HG03460 (cell line): ENCODE results near the gene FEZ2.
A peak's percentile ranks its signal among the peaks of the same experiment; 100 is the strongest.

Source experiments
- ATAC-seq: cut with Tn5 transposase; IDR thresholded peaks from one replicate; pipeline ENCODE4 v1.9.1; 2021; ENCODE audit not compliant: unreplicated experiment

The FEZ2 gene

DNA sequence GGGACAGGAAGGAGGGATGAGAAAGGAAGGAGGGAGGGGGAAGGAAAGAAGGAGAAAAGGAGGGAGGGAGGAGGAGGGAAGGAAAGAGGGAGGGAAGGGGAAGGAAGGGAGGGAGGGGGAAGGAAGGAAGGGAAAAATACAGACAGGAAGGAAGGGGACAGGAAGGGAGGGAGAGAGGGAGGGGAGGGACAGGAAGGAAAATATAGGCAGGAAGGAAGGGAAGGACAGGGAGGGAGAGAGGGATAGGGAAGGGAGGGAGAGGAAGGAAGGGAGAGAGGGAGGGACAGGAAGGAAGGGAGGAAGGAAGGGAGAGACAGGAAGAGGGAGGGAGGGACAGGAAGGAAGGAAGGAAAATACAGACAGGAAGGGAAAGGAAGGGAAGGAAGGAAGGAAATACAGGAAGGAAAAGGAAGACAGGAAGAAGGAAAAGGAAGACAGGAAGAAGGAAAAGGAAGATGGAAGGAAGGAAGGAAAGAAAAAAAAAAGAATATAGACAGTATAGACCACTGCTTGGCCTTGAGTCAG lies 63.6 kb downstream of the FEZ2 start:
- ATAC-seq: no peak

DNA sequence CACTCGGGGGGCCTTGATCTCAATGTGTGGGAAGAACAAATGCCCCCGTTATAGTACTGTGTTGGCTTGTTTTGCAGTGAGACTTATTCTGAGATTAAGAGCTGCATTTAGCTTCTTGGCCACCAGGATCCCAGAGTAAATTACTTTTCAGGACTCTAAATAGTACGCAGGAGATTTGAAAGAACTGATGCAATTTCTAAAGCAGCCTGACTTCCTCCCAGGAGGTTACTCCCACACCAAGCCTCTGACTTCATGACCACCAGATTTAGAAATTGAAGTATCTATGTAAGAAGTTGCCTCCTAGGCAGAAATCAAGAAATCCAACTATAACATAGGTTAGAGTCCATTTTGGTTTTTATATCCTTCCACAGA lies 67.0 kb downstream of the FEZ2 start:
- ATAC-seq: no peak

DNA sequence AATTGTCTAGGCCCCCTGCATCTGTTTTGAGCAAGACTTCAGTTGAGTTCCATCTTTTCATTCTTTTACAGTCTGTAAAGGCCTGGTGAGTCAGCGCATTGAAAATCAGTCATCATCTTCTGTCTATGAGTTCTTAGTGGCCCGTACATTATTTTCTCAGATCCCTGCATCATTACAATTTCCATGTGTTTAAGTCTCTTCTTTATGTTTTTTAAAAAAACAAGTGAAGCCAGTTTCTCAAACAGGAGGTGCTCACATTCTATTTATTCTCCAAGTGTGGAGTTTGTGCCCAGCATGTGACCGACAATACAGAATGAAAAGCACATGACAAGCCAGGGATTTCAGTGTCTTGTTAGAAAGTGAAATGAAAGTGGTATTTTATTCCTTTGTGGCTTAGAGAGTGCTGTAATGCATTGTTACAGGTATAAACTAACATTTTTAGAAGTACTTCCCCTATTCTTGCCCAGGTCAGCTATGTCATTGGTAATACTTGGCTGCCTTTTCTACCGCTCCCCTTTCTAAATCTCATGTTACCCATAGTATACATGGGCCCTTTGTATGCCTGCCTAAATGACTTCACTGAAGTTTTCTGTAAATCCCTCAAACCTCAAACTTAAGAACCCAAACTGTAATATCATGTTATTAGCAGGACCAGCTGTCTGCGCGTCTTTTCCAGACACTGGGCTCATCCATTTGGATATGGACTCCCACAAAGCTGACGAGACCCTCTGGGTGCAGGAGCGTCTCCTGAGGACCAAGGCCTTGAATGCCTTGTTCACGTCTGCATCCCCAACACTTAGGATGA lies 67.6 kb downstream of the FEZ2 start:
- peak; percentile 66 for ATAC-seq

DNA sequence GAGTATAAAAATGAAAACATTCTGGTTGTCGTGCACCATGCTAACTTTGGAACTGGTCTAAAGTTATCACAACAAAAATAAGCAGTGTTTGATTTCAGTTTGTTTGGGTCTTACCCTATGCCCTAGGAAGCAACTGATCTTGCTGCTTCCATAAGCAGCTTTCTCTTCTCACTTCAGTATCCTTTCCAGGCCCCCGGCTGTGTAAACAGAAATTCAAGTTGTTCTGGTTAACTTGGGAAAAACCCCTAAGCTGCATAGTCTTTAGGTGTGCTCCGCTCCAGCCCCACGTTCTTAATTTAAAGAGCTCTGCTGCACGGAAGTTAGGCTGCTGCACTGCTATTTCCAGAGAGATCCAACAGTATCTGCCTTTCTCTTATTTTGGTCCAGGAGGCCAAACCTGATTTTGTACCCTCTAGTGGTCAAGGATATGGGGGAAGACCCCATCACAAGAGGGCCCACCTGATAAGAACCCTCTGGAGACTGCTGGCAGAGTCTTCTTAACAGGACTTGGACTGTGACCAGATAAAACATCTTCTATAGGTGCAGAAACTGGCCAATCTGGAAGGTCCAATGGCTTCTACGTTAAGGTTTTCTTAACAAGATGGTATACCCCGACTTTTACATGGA lies 69.1 kb downstream of the FEZ2 start:
- ATAC-seq: peak; percentile 7

DNA sequence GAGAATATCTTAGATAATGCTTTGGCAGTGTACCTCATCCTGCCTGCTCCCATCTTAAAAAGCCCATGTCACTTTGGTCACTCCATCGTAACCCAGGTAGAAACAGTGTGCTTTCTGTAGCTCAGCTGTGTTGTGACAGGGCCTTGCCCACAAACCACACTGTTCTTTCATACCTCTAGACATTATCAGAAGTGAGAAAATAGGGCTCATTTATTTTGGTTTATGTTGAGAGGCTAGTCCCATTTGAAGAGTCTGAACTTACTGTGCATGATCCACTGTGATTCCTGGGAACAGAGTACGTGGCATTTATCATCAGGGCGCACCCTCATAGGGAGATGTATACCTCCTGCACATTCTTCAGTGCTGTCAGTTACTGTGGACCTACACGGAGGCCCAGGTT lies 69.7 kb downstream of the FEZ2 start:
- peak; percentile 67 for ATAC-seq

DNA sequence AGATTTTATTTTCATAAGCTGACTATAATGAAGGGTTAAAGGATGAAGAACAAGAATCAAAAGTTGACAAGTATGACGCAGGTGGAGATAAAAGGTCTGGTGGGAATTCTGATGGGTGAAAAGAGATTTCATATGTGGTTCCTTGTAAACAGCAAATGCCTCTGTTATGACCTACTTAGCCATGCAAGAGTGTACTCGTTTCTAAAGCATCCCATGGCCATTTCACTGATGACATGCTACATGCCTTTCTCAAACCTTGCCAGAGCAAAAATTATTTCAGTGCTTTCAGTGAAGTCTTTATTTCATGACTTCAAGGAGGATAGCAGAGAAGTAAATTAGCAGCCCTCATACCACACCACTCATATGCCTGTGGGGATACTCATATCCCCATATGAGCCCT lies 71.7 kb downstream of the FEZ2 start:
- no peak for ATAC-seq

DNA sequence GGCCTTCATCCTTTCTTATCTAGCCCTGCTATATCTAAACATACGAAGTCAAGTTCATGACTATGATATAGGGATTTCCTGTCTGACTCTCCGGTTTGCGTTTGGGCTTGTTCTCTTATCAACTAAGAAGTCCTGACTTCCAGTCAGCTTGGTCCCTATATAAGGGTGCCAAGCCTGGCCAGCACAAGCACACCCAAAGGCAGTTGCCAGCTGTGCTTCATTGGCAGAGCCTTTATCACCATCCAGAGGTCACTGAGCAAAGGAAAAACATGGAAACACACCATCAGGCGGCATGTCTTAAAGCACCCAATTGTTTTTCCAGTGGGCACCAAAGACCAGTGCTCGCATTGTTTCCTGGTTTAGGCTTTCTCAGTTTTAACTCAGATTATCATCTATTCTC lies 72.7 kb downstream of the FEZ2 start:
- no peak for ATAC-seq

DNA sequence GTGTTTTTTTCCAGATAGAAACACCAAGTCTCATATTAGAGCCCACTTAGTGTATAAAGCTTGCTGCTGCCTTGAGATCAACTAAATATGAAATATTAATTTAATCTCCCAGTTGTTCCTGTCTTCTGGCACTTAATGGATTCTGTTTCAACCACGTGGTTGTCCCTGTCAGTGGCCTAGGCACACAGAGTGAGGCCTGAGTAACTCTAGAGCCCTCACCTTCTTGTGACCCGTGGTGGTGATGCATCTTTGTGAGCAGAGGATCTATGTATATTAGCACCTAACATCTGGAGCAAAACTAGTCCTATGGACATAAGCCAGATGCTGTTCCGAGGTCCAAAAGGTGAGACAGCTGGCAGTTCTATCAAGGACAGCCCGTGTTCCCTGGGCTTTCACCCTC lies 74.8 kb downstream of the FEZ2 start:
- ATAC-seq: no peak

DNA sequence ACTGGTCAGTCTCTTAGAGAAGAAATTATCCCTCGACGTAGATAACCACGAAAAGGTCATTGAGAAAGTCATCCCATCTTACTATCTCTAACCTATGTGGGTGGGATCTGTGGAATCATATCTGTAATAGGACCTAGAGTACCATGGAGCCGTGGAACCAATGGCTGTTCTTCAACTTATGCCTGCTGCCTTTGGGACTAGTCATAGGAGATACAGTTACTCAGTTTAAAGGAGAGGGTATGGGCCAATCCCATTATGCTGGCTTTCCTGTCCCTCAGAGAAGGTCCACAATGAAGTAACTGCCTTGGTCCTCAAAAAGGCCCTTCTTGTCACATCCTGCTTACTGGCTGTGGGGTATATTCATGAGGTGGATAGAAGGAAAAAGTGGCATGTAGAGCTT lies 77.5 kb downstream of the FEZ2 start:
- ATAC-seq: no peak

DNA sequence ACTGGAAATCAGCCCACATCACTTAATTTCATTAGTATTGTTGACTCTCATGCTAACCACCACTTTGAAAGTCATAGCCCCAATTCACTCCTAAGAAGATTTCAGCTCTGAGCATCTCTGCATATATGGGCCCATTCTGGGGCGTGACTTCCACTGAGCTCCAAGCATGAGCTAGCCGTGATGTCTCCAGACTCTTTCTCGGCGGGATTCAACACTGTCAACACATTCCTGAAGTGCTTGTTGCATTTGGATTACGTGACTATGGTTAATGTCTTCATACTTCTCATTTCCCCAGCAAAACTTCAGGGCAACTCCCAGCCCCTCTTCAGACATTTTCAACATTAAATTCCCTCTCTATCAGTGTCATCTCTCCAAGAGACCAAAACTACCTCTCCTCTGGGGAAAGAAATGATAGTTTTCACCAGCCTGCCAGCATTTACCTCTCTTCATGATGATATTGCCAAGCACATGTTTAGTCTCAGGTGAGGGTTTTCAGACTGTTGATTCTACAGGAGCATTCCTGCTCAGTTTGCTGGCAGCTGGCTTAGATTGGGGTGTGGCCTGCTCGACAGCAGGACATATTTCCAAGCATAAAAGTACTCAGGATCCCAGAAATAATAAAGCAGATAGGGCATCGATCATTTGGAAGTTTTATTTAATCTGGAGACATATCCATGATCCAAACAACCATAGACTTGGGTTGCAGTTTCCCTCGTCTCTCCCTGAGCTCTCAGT lies 81.7 kb downstream of the FEZ2 start:
- ATAC-seq: no peak

DNA sequence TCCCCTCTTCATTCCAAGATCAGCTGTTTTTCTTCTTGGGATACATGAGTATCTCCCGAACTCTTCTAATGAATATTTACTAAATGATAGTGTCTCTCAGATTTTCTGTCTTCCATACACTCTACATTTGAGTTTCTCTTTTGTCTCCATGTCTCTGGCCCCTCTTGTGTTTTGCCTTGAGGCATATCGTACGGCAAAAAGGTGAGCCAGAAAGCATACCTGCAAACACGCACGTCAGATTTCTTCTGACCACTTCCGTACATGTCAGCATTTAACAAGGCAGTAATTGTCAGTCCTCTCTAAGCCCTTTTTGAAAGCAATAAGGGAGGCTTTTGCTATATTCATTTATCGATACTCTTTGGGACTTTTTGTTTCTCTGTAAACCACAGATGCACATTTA lies 82.4 kb downstream of the FEZ2 start:
- no peak for ATAC-seq

DNA sequence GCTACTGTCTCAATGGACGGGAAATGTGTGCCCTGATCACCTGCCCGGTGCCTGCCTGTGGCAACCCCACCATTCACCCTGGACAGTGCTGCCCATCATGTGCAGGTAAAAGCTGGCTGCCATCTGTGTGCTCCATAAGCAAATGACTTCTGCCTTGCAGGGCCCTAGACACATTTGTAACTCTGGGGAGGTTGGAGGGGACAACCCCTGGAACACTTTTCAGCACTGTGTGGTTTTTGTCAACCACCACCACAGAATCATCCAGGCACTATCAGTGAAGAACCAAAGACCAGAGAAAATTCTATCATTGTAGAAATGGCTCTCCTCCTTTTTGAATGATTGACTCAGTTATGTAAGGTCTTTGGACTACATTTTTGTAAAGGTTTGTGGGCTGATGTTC lies 84.3 kb downstream of the FEZ2 start:
- ATAC-seq: no peak

DNA sequence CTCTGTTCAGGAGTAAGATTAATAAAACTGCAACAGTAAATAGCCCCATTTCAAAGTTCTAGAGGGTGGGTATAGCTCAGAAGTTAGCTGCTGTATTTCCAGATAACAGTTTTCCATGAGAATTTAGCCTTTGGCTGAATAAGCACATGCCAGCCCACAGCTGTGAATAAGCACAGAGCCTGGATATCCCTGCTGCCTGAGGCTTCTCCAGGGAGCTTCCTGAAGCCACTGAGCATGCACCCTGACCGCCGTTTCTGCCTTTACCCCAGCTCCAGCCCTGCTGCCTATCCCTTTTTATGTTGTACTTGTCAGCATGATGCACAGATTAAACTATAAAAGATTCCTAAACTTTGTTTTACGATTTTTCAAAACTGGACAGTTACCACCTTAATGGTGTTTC lies 85.3 kb downstream of the FEZ2 start:
- no peak for ATAC-seq

DNA sequence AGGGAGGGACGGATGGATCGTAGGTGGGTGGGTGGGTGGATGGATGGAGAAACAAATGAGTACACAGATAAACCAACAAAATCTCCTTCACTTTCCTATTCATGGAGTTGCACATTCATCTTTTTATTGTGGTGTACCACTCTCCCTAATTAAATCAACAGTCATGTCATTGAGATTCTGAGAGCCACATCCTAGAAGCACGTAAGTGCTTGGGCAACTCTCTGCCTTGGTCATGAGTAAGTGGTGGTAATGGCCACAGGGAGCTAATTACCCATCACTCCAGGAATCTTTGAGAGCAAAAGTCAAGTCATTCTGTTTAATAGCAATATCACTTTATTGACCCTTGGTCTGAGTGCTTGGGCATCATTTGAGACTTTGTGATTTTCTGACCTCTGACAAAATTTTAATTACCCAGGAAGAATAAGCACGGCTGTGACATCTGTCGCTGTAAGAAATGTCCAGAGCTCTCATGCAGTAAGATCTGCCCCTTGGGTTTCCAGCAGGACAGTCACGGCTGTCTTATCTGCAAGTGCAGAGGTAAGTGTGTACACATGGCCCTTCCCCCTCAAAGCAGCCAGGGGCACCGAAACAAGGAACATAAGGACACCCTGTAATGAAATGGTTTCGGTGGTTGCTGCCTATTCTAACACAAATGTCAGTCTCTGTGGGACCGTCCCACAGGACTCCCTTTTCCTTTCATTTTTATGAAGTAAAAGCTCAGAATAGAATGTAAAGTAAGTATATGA lies 85.9 kb downstream of the FEZ2 start:
- ATAC-seq: no peak

DNA sequence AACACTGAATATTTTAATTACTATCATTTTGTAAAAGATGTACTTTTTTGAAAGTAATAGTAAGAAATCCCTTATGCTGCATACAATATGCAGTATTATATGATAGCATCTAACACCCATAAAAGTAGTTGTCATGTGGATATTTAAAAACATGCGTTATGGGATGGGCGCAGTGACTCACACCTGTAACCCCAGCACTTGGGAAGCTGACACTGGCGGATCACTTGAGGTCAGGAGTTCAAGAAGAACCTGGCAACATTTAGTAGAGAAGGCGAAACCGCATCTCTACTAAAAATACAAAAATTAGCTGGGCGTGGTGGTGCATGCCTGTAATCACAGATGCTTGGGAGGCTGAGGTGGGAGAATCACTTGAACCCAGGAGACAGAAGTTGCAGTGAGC lies 88.9 kb downstream of the FEZ2 start:
- ATAC-seq: no peak

DNA sequence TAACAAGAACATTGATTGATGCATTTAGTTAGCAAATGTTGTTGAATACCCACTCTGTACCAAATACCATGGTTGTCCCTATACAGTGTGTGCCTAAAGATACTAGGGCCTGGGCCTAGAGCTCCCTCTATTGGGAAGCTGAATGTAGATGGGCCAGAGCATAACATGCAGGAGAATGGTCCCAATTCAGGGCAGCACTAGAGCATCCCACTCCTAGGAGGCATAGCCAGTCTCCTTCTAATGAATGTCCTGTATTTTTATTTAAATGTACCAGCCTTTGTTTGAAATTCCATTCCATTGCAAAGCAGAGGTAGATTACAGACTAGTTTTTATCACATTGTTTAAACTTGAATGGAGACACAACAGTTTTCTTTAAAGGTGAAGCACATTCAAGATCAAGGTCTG lies 90.6 kb downstream of the FEZ2 start:
- peak; percentile 82 for ATAC-seq
